Measurements from ENCODE around the gene RTN4IP1.

- TF ChIP-seq POLR2AphosphoS5 (IDR thresholded peaks at IDR 0.05) = no peak
- TF ChIP-seq CTCF (IDR thresholded peaks at IDR 0.05) = no peak
Observed at GRCh38 chr6:106536851-106537250, 92.4 kb downstream of the RTN4IP1 start.

Data from breast epithelium (tissue), 3 donors.